GM18907 (cell line): ENCODE data around the gene LGALS14.
A peak's percentile ranks its signal among the peaks of the same experiment; 100 is the strongest.
"Not testable (repeated sequence)": the region's sequence is repeated elsewhere in the genome, so short reads cannot be mapped to it uniquely, and the experiment has no call there.

Source experiments
- ATAC-seq: cut with Tn5 transposase; IDR thresholded peaks from one replicate; pipeline ENCODE4 v1.9.1; 2021; ENCODE audit warnings: mild to moderate bottlenecking, moderate library complexity; ENCODE audit not compliant: unreplicated experiment

The LGALS14 gene

GRCh38 chr19:39704181-39705044, at the start of gene LGALS14:
Gene LGALS14 (plus strand): TSS chr19:39704481. CDS start chr19:39704529, 48 bp downstream.
- no peak for ATAC-seq

GRCh38 chr19:39655613-39656012, 48.7 kb upstream of the LGALS14 start, which contains the start of gene LGALS16:
Gene LGALS16 (plus strand): TSS chr19:39655913. CDS start chr19:39655962, 49 bp downstream.
- ATAC-seq: no peak

- ATAC-seq: no peak
Observed at GRCh38 chr19:39659791-39660190, 44.5 kb upstream of the LGALS14 start.

GRCh38 chr19:39660661-39661060, 43.6 kb upstream of the LGALS14 start:
- no peak for ATAC-seq

GRCh38 chr19:39661565-39661964, 42.7 kb upstream of the LGALS14 start:
- ATAC-seq: no peak

GRCh38 chr19:39669860-39670259, 34.4 kb upstream of the LGALS14 start:
- not testable (repeated sequence) for ATAC-seq

GRCh38 chr19:39670998-39671397, 33.3 kb upstream of the LGALS14 start:
- no peak for ATAC-seq

GRCh38 chr19:39671739-39672363, 32.4 kb upstream of the LGALS14 start:
- no peak for ATAC-seq

GRCh38 chr19:39672473-39672872, 31.8 kb upstream of the LGALS14 start:
- ATAC-seq: no peak

- ATAC-seq: not testable (repeated sequence)
Observed at GRCh38 chr19:39673862-39674261, 30.4 kb upstream of the LGALS14 start.

GRCh38 chr19:39676004-39676403, 28.3 kb upstream of the LGALS14 start:
- ATAC-seq: no peak

- ATAC-seq: peak; percentile 2
Observed at GRCh38 chr19:39677961-39678889, 26.1 kb upstream of the LGALS14 start.

- ATAC-seq: peak; percentile 59
Observed at GRCh38 chr19:39679056-39679790, 25.1 kb upstream of the LGALS14 start.

- ATAC-seq: no peak
Observed at GRCh38 chr19:39679791-39680168, 24.5 kb upstream of the LGALS14 start.

- no peak for ATAC-seq
Observed at GRCh38 chr19:39680593-39680992, 23.7 kb upstream of the LGALS14 start.

GRCh38 chr19:39681416-39681815, 22.9 kb upstream of the LGALS14 start:
- ATAC-seq: no peak

- ATAC-seq: no peak
Observed at GRCh38 chr19:39684267-39684666, 20.0 kb upstream of the LGALS14 start.

GRCh38 chr19:39686739-39687138, 17.5 kb upstream of the LGALS14 start:
- no peak for ATAC-seq

- ATAC-seq: not testable (repeated sequence)
Observed at GRCh38 chr19:39688637-39689036, 15.6 kb upstream of the LGALS14 start.

GRCh38 chr19:39692166-39692565, 12.1 kb upstream of the LGALS14 start:
- no peak for ATAC-seq
